GM12878 (cell line): Measurements from ENCODE around the gene FGF14. TPM values are rescaled to one million over a fixed set of nuclear protein-coding genes. Genes with fewer than 3 reads are reported as not detected.

Source experiments
- ATAC-seq: fragments of 200-7000 bp; cut with Tn5 transposase; 3 replicates; pipeline ENCODE4 v1.9.1; 2020; ENCODE audit warnings: mild to moderate bottlenecking, moderate library complexity
- BruUV-seq: library from RNA; stranded (reverse); fragments of 400-500 nt; replicated peaks from 2 replicates; lab custom pipeline; 2021; lab: Mats Ljungman, UMichigan
- CTCF ChIA-PET: fragments of 300-600 bp; sonication (Branson Sonifier 250); formaldehyde crosslinking; extraction: SDS; loops from one replicate; lab custom pipeline; 2021; ENCODE audit warnings: inconsistent platforms; lab: Yijun Ruan, JAX
- POLR2A ChIA-PET: fragments of 350-600 bp; formaldehyde crosslinking; extraction: SDS; loops from one replicate; lab custom pipeline; 2021; ENCODE audit warnings: inconsistent platforms; lab: Charles Lee
- RAD21 ChIA-PET: fragments of 300-600 bp; sonication (Branson Sonifier 250); formaldehyde crosslinking; loops from one replicate; lab custom pipeline; 2023; ENCODE audit warnings: antibody characterized with exemption; ENCODE audit not compliant: unreplicated experiment; lab: Charles Lee
- SMC1A ChIA-PET: fragments of 300-600 bp; sonication (Branson Sonifier 250); formaldehyde crosslinking; loops from one replicate; lab custom pipeline; 2023; ENCODE audit not compliant: unreplicated experiment, uncharacterized antibody; lab: Charles Lee
- DNase-seq: peaks from one replicate; pipeline ENCODE4 v3.0.0-alpha.2; 2011; ENCODE audit warnings: low read depth, low spot score
- FAIRE-seq: peaks from 3 replicates; lab custom pipeline; 2011; peaks lifted over from hg19 to GRCh38; lab: Jason Lieb, UNC
- H2AFZ ChIP-seq: 2 replicates; pipeline ENCODE4 v1.6.0; 2011; ENCODE audit warnings: low read depth, low read length, control low read depth; ENCODE audit not compliant: control insufficient read depth
- H3K27ac ChIP-seq: 2 replicates; pipeline ENCODE4 v1.5.1; 2011; ENCODE audit warnings: control low read depth; ENCODE audit not compliant: control insufficient read depth, insufficient read depth
- H3K27me3 ChIP-seq, 2 experiments: replicated peaks in 1 of 2; 2 replicates each; pipeline versions ENCODE4 v1.6.0 to v1.6.1; 2011; ENCODE audit warnings: low read length in 1 of 2; ENCODE audit not compliant: control insufficient read depth in 2 of 2, insufficient read depth in 2 of 2
- H3K36me3 ChIP-seq, 2 experiments: 2 replicates each; pipeline ENCODE4 v1.5.1; 2011; ENCODE audit warnings: low read length in 1 of 2; ENCODE audit not compliant: control insufficient read depth in 2 of 2, insufficient read depth in 2 of 2
- H3K4me1 ChIP-seq: 2 replicates; pipeline ENCODE4 v1.6.1; 2011; ENCODE audit warnings: mild to moderate bottlenecking, low read length, moderate library complexity, mixed read lengths; ENCODE audit not compliant: control insufficient read depth, insufficient read depth
- H3K4me2 ChIP-seq: 2 replicates; pipeline ENCODE4 v1.6.0; 2011; ENCODE audit warnings: control low read depth; ENCODE audit not compliant: control insufficient read depth, insufficient read depth
- H3K4me3 ChIP-seq: fragments of 200-600 bp; sonication (generic); 2 replicates; pipeline ENCODE4 v1.5.1; 2016
- H3K79me2 ChIP-seq: 2 replicates; pipeline ENCODE4 v1.6.0; 2011; ENCODE audit warnings: low read length; ENCODE audit not compliant: control insufficient read depth, insufficient read depth
- H3K9ac ChIP-seq: 2 replicates; pipeline ENCODE4 v1.8.0; 2011; ENCODE audit warnings: low read length, control low read depth, mixed read lengths; ENCODE audit not compliant: control insufficient read depth, insufficient read depth
- H3K9me3 ChIP-seq: replicated peaks from 3 replicates; pipeline ENCODE4 v1.5.1; 2011; ENCODE audit warnings: mild to moderate bottlenecking, low read length; ENCODE audit not compliant: control insufficient read depth, insufficient read depth
- H4K20me1 ChIP-seq: 2 replicates; pipeline ENCODE4 v1.6.0; 2011; ENCODE audit not compliant: control insufficient read depth, insufficient read depth
- ASH2L ChIP-seq: fragments of 300-600, 200-600 bp; sonication (generic); IDR thresholded peaks from 2 replicates; pipeline ENCODE4 v1.6.1; 2017; ENCODE audit warnings: low read depth, mild to moderate bottlenecking, borderline replicate concordance
- BHLHE40 ChIP-seq, 2 experiments: fragments of 450-650 bp in 1 of 2; IDR thresholded peaks; 2 replicates each; pipeline ENCODE4 v1.6.1; 2011 to 2017; ENCODE audit warnings: low read depth in 2 of 2, borderline replicate concordance in 1 of 2, improper control_type of control experiment in 1 of 2, low read length in 1 of 2, mild to moderate bottlenecking in 1 of 2
- BMI1 ChIP-seq: fragments of 450-650 bp; IDR thresholded peaks from 2 replicates; pipeline ENCODE4 v1.6.1; 2016; ENCODE audit warnings: mild to moderate bottlenecking, moderate library complexity, borderline replicate concordance
- CHD1 ChIP-seq: IDR thresholded peaks from 2 replicates; pipeline ENCODE4 v1.6.1; 2012; ENCODE audit warnings: low read depth, low read length, improper control_type of control experiment
- CREM ChIP-seq: IDR thresholded peaks from 2 replicates; pipeline ENCODE4 v1.6.1; 2014; ENCODE audit warnings: antibody characterized with exemption, low read depth
- EGR1 ChIP-seq, 2 experiments: IDR thresholded peaks; 1 replicate in 1 of 2; 2 replicates in 1 of 2; pipeline ENCODE4 v1.6.1; 2011 to 2012; ENCODE audit warnings: low read depth in 2 of 2, low read length in 2 of 2, borderline replicate concordance in 1 of 2, mild to moderate bottlenecking in 1 of 2, moderate library complexity in 1 of 2
- FOXM1 ChIP-seq: IDR thresholded peaks from 2 replicates; pipeline ENCODE4 v1.6.1; 2012; ENCODE audit warnings: low read depth, mild to moderate bottlenecking, inconsistent platforms, low read length, moderate library complexity
- HCFC1 ChIP-seq: fragments of 150-350 bp; IDR thresholded peaks from 2 replicates; pipeline ENCODE4 v1.6.1; 2014; ENCODE audit warnings: low read length
- HDAC6 ChIP-seq: fragments of 200-600 bp; sonication (generic); IDR thresholded peaks from one replicate; pipeline ENCODE4 v1.8.0; 2017; ENCODE audit warnings: antibody characterized with exemption; ENCODE audit not compliant: unreplicated experiment
- KAT2A ChIP-seq: conservative IDR thresholded peaks from 2 replicates; pipeline ENCODE4 v1.6.1; 2011; ENCODE audit warnings: low read depth, low read length; ENCODE audit not compliant: control insufficient read depth
- NFXL1 ChIP-seq: fragments of 450-650 bp; IDR thresholded peaks from 2 replicates; pipeline ENCODE4 v1.6.1; 2017; ENCODE audit warnings: antibody characterized with exemption, mild to moderate bottlenecking, borderline replicate concordance
- POLR2A ChIP-seq: IDR thresholded peaks from 2 replicates; pipeline ENCODE4 v1.6.1; 2011; ENCODE audit warnings: low read depth, mild to moderate bottlenecking, low read length
- POLR2AphosphoS5 ChIP-seq: IDR thresholded peaks from 2 replicates; pipeline ENCODE4 v1.6.1; 2011; ENCODE audit warnings: mild to moderate bottlenecking, low read length, inconsistent platforms
- RCOR1 ChIP-seq: conservative IDR thresholded peaks from 2 replicates; pipeline ENCODE4 v1.6.1; 2012; ENCODE audit warnings: low read depth, low read length, improper control_type of control experiment
- RFX5 ChIP-seq: IDR thresholded peaks from 2 replicates; pipeline ENCODE4 v1.6.1; 2011; ENCODE audit warnings: low read depth, low read length, improper control_type of control experiment
- SP1 ChIP-seq: IDR thresholded peaks from one replicate; pipeline ENCODE4 v1.6.1; 2011; ENCODE audit warnings: low read depth, low read length
- SREBF1 ChIP-seq: IDR thresholded peaks from 2 replicates; pipeline ENCODE4 v1.6.1; 2012; ENCODE audit warnings: mild to moderate bottlenecking, low read length
- SRF ChIP-seq, 2 experiments: IDR thresholded peaks; 2 replicates each; pipeline ENCODE4 v1.6.1; 2011; ENCODE audit warnings: low read depth in 2 of 2, low read length in 2 of 2, mild to moderate bottlenecking in 1 of 2, moderate library complexity in 1 of 2
- ZBTB40 ChIP-seq: fragments of 450-650 bp; IDR thresholded peaks from 2 replicates; pipeline ENCODE4 v1.6.1; 2016; ENCODE audit warnings: mild to moderate bottlenecking, moderate library complexity, borderline replicate concordance
- in situ Hi-C: fragments of 300-500 bp; cut with MboI; formaldehyde crosslinking; loops from 9 replicates; pipeline ENCODE4 v1.14.3; 2018; ENCODE audit warnings: mixed read lengths
- intact Hi-C: fragments of 100-400 bp; cut with micrococcal nuclease; formaldehyde crosslinking; loops from one replicate; pipeline ENCODE4 v1.14.2; 2022; ENCODE audit not compliant: unreplicated experiment
- polyA plus RNA-seq, 11 experiments: library from polyadenylated mRNA; depleted of rRNA in 4 of 11; unstranded in 6 of 11; stranded (reverse) in 5 of 11; fragments of >200 nt; fragmentation: Nextera tagmentation in 4 of 11; fragmentation: Illumina TruSeq in 1 of 11; extraction: Ambion mirVana in 4 of 11; extraction: Trizol in 1 of 11; gene quantifications; 1 replicate in 1 of 11; 2 replicates in 10 of 11; pipeline versions ENCODE4 v1.2.1 to v1.2.3, GENCODE V29; 2011 to 2016; ENCODE audit warnings: inconsistent platforms in 2 of 11, missing spikeins in 2 of 11, low read depth in 1 of 11
- total RNA-seq, 4 experiments: library from RNA; depleted of rRNA in 3 of 4; stranded (reverse); fragments of >200 nt in 3 of 4; fragmentation: Illumina TruSeq in 1 of 4; extraction: Trizol in 1 of 4; gene quantifications; 2 replicates each; pipeline versions ENCODE4 v1.2.1 to v1.2.3, GENCODE V29; 2013 to 2021
- TF ChIP-seq, protein P1 (sequence below): fragments of 450-650 bp; conservative IDR thresholded peaks from 2 replicates; pipeline ENCODE4 v1.6.1; 2017; ENCODE audit warnings: mild to moderate bottlenecking, moderate library complexity

The FGF14 gene
- total and polyA plus RNA-seq, 10 of the 15 experiments (the other 5 are each of a cell fraction or from before 2014, with no cell fraction given): under 0.01 to 0.44 (median 0.04) TPM

GRCh38 chr13:101837288-101837687, 564.6 kb downstream of the FGF14 start (continued):
- TF ChIP-seq POLR2AphosphoS5: no peak
- no peak for TF ChIP-seq RCOR1
- TF ChIP-seq CREM: no peak
- no peak for TF ChIP-seq SRF (IDR thresholded peaks at IDR 0.05; ENCODE audit: low read depth in 2 of 2, low read length in 2 of 2)
- no peak for TF ChIP-seq BMI1
- TF ChIP-seq RFX5: no peak
- TF ChIP-seq ASH2L: no peak
- no peak for TF ChIP-seq FOXM1

- no peaks in the 10 kb centered on the region for H3K79me2 ChIP-seq
- BruUV-seq: no TSS peak
- no peaks in the 10 kb centered on the region for H3K4me1 ChIP-seq
- no peak overlapping the region for H3K9ac ChIP-seq
- H4K20me1 ChIP-seq: no peaks in the 10 kb centered on the region
- H3K4me3 ChIP-seq: no peak overlapping the region
- intact Hi-C loops: no loop called here
- TF ChIP-seq SREBF1 (no peak), NFXL1 (no peak), CHD1 (no peak), ZBTB40 (no peak), POLR2A (no peak), BHLHE40 (IDR thresholded peaks at IDR 0.05; ENCODE audit: borderline replicate concordance in 1 of 2, low read depth in 2 of 2, low read length in 1 of 2) (no peak), KAT2A (no peak), HCFC1 (no peak), HDAC6 (no peak), SP1 (no peak), EGR1 (IDR thresholded peaks at IDR 0.05; ENCODE audit: borderline replicate concordance in 1 of 2, low read depth in 2 of 2, low read length in 2 of 2) (no peak)
- TF ChIP-seq, protein P1, sequence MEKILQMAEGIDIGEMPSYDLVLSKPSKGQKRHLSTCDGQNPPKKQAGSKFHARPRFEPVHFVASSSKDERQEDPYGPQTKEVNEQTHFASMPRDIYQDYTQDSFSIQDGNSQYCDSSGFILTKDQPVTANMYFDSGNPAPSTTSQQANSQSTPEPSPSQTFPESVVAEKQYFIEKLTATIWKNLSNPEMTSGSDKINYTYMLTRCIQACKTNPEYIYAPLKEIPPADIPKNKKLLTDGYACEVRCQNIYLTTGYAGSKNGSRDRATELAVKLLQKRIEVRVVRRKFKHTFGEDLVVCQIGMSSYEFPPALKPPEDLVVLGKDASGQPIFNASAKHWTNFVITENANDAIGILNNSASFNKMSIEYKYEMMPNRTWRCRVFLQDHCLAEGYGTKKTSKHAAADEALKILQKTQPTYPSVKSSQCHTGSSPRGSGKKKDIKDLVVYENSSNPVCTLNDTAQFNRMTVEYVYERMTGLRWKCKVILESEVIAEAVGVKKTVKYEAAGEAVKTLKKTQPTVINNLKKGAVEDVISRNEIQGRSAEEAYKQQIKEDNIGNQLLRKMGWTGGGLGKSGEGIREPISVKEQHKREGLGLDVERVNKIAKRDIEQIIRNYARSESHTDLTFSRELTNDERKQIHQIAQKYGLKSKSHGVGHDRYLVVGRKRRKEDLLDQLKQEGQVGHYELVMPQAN: no peak
- RAD21 ChIA-PET: no interaction called here
- POLR2A ChIA-PET: no interaction called here
- CTCF ChIA-PET: no interaction called here
- no peak overlapping the region for H3K27ac ChIP-seq
- SMC1A ChIA-PET: no interaction called here
- no peak overlapping the region for H3K4me2 ChIP-seq
- FAIRE-seq (no peak), DNase-seq (no peak), ATAC-seq (no peak)
- H3K27me3 ChIP-seq: no peaks in the 10 kb centered on the region
- H2AFZ ChIP-seq: no peak overlapping the region
- H3K9me3 ChIP-seq: no peaks in the 10 kb centered on the region
- no peaks in the 10 kb centered on the region for H3K36me3 ChIP-seq
- in situ Hi-C loops: no loop called here
Observed at GRCh38 chr13:101835920-101836319, 565.9 kb downstream of the FGF14 start.
